Left renal pelvis (tissue), 4 donors: ENCODE data around the gene CEP41. TPM values are rescaled to one million over a fixed set of nuclear protein-coding genes. Genes with fewer than 3 reads are reported as not detected.
"Not testable (repeated sequence)": the region's sequence is repeated elsewhere in the genome, so short reads cannot be mapped to it uniquely, and the experiment has no call there.

ENCODE experiments used
- DNase-seq, 4 donors: peaks; one replicate each; pipeline ENCODE4 v3.0.0-alpha.2; 2013; ENCODE audit warnings: low read depth in 4 of 4, low spot score in 3 of 4
- polyA plus RNA-seq, 4 donors: library from polyadenylated mRNA; unstranded; fragments of 120-200 nt; gene quantifications; one replicate each; pipeline ENCODE4 v1.2.1, GENCODE V29; 2013; ENCODE audit not compliant: insufficient read length in 4 of 4

Gene CEP41
- polyA plus RNA-seq, 4 donors: 22.6 to 34.8 (median 28.3) TPM

DNA sequence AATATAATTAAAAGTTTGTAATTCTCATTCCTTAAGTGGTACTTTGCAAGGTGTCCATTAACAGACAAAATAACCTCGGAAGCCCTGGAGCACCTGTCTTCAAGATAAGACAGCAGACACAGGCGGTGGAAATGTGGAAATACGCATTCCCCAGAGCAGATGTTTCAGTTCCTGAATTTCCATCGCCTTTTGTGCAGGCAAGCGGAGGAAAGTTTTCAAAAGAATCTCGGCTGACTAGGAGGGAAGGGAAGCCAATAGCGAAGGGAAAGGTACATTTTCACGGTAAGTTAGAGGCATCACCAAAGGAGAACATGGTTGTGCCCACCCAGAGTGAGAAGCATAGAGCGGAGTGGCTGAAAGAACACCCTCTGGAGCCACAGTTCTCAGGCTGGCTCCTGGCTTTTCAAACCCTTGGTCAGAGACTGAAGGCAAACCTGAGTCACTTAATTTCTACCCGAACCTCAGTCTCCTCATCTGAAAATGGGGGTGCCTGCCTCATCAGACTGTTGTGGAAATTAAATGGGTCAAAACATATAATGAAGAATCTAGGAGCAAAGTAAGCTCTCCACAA lies 46.9 kb downstream of the CEP41 start:
- no peak for DNase-seq

DNA sequence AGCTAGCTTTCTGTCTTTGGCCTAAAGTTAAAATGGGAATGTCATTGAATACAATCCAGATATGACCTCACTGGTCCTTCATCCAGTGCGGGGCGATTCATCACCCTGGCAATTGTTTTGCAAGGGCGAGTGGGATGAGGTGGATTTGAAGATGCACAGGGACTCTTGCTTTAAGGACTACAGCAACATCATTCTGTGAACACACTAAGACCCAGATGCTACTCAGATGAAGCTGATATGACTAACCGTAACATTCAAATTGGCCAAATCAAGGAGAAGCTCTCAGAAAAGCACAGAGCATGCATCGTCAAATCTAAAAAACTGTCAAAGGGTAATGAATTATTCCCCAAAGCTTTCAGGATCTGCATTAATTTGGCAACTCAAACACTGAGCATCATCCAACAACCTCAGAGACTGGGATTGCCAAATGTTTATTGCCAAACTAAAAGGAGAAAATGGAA lies 47.7 kb downstream of the CEP41 start:
- DNase-seq: no peak

DNA sequence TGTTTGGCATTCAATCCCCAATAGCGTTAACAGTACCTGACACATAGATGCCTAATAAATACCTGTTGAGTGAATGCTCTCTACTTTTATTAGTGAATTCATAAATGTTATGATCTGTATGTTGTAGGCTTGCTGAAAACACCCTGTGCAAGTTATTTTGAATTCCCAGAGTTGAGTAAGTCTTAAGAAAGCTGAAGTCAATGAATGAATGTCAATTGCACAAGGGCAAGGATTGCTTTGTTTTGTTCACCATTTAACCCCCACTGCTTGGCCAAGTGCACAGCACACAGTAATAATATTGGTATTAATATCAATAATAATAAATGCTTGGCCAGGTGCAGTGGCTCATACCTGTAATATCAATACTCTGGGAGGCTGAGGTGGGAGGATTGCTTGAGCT lies 50.3 kb downstream of the CEP41 start:
- DNase-seq: no peak

DNA sequence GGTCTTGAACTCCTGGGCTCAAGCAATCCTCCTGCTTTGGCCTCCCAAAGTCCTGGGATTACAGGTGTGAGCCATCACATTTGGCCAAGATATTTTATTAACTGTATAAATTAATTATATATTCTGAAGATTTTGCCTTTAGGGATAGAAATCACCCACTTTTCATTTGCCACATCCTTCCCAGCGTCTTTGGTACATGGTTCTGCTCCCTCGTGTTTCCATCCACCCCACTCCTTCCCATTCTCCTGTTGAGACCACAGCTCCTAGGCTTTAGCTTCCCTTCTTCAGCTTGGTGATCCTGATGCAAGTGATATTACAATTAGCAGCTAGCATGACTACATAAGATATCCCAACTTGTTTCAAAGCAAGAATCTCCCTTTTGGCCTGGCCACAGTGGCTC lies 52.1 kb downstream of the CEP41 start:
- no peak for DNase-seq

DNA sequence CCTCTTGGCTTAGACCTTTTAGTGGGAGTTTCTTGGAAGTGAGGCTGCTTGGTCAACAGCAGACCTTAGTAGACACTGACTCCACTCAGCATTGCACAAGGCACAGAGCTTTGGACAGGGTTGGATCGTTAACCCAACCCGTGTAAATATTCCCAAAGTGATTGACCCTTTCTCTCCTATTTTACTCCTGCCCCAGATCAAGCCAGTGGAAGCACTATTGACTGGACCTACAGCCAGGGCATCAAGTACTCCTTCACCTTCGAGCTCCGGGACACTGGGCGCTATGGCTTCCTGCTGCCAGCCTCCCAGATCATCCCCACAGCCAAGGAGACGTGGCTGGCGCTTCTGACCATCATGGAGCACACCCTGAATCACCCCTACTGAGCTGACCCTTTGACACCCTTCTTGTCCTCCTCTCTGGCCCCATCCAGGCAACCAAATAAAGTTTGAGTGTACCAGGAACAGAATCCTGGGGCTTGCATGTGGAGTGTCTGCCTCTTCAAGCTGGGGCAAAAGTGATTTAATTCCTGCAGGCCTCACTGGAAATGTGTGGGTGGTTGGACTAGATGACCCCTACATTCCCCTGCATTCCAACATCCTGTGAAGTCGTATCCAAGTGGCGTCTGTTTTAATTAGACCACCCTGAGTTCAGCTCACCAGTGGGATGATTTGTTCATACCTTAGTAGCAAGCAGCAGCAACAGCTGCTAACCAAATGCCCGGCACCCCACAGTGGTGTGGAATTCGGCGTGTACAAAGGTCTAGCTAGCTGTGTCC lies 53.0 kb downstream of the CEP41 start:
- no peak for DNase-seq

DNA sequence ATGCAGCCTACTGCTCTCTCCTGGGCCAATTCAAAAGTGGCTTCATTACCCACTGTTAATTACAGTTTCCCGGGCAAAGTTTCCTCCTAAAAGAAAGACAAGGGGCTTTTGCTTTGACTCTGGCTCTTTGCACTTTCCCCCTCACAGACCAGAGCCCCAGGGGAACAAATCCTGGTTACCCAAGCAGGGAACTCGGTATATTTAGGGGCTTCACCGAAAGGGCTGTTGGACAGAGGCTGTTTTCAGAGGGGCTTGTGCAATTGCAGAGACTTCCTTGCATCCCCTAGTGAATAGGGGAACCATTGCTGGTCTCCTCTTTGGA lies 53.5 kb downstream of the CEP41 start:
- DNase-seq: no peak

DNA sequence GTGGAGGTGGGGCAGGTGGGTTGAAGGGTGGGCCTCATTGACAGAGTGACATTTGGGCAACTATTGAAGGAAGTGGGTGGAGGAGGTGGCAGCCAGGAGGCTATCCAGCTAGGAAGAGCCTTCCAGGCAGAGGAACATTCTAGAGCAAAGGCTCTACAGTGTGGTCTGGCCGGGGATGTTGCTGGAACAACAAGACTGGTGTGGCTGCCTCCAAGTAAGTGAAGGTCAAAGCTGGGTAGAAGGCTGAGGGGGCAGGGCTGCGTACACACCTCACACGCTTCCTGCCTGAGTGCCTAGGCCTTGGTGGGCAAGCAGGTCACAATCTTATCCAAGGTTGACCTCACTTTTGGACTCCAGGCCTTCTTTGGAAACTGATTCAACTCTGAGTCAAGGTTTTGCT lies 53.9 kb downstream of the CEP41 start:
- DNase-seq: no peak

DNA sequence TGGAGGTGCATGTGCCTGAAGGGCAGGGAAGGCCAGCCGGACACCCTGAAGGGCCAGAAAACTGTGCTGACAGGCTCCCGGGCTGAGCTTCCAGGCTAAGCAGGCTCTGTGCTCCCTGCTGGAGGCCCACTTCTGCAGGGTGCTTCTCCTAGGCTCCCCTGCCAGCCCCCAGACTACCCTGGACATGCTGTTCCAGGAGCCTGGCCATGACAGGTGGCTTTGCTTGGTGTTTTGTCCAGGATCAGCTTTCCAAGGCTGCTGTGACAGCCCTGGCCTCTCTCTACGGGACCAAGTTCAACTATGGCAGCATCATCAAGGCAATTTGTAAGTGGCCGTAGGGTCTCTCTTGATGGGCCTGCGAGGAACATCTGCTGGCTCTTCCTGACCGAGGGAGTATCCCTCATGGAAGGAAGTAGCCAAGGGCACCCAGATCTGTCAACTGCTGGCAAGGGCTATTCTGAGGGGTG lies 55.2 kb downstream of the CEP41 start:
- no peak for DNase-seq

DNA sequence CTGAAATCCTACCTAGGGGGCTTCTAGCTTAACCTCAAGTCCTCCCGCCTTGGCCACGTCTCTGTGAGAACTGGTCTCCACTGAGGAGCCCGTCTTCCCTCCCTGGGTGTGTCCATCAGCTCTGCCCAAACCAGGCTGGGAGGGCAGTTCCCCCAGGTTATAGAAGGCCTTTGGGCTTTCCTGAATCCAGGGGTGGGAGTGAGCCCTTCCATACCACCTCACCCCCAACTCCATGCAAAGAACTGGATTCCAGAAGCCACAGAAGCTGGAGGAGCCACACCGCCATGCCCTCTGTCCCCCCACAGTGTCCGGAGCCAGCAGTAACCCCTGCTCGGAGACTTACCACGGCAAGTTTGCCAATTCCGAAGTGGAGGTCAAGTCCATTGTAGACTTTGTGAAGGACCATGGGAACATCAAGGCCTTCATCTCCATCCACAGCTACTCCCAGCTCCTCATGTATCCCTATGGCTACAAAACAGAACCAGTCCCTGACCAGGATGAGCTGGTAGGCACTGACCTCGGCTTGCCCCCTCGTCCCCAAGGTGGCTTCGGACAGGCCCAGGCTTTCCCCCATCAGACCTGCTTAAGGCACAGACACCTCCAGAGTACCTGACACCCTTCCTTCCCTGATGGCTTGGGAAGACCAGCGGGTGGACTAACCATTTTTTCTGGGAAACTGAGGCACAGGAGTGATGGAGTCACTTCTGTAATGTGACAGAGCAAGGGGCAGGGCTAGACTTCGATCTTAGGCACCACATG lies 55.8 kb downstream of the CEP41 start:
- no peak for DNase-seq

DNA sequence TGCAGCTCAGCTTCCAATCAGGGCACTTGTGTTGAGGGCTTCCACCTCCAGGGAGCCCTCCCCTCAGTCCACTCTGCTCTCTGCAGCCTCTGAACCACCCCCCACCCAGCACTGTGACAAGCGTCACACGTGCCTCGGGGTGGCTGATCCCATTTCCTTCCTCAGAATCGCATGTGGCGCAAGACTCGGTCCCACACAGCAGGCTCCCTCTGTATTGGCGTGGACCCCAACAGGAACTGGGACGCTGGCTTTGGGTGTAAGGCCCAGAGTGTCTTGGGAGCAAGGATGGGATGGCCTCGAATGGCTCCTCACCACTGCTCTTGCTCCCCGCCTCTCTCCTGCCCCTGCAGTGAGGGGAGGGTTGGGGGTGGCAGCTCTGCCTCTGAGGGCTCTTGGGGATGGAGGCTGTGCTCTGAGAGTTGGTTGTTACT lies 56.4 kb downstream of the CEP41 start:
- DNase-seq: no peak

DNA sequence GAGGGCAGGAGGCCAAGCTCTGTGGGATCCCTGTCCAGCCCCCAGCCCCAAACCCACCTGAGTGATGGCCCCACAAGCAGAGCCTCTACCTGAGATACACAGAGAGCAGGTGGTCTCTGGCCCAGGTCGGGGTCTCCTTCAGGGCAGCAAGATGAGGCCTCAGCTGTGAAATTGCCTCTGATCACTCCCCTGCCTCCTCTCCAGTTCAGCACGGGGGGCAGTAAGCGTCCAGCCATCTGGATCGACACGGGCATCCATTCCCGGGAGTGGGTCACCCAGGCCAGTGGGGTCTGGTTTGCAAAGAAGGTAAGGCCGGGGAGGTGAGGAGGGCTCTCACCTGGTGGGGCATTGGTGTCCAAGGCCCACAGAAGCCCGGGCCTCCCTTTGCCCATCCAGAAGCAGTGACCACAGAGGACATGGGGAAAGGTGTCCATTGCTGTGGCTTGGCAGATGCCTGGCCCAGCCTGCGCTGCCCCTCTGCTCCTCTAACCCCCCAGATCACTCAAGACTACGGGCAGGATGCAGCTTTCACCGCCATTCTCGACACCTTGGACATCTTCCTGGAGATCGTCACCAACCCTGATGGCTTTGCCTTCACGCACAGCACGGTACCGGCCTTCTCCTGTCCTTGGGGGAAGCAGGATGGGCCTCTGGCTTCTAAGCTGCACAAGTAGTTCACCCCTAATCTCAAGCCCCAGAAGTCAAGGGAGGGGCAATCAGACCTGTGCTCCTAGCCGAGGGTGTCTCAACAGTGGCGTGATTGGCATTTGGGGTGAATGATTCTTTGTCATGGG lies 57.4 kb downstream of the CEP41 start:
- no peak for DNase-seq

DNA sequence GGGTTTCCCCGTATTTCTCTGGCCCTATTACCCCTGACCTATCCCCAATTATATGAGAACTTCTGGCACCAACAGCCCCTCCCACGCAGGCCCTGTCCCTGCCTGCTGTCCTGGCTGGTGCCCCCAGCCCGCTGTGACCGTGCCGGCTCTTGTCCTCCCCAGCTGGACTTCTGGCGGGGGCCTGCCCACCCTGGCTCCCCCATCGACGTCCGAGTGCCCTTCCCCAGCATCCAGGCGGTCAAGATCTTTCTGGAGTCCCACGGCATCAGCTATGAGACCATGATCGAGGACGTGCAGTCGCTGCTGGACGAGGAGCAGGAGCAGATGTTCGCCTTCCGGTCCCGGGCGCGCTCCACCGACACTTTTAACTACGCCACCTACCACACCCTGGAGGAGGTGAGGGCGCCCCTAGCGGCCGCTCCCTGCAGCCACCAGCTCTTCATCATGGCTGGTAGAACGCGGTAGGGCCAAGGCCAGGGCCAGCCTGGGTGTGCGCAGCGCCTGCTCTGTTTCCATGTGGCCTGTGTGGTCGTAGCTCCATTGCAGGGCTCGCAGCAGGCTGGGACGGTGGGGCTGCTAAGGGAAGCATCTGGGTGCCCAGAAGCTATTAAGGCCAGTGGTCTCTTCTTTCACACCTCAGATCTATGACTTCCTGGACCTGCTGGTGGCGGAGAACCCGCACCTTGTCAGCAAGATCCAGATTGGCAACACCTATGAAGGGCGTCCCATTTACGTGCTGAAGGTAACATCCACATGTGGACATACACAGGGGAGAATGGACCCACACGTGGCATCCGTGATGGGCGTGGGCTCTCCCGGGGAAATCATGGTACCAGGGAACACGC lies 59.1 kb downstream of the CEP41 start:
- DNase-seq: no peak

DNA sequence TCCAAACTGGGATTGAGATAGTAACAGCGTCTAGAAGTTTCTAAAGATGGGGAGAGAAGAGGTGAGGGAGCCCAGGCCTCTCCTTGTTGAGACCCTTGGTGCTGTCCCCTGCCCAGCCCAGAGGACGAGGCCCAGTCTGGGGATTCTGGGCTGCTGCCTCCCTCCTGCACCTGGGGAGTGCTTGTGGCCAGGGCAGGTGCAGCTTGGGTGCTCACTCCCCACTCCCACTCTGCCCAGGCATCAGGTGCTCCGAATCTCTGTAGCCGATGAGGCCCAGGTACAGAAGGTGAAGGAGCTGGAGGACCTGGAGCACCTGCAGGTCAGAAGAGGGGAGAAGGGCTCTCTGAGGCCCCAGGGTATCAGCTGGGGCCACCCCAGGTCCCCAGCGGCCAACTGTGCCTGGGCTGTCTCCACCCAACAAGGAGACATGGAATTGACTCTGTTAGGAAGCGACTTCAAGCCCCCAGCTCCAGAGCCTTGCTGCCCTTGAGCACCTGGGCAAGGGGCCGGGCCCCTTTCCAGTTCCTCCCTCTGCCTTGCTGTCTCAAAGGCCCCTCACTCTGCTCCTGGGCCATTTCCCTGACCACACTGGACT lies 59.9 kb downstream of the CEP41 start:
- DNase-seq: no peak

DNA sequence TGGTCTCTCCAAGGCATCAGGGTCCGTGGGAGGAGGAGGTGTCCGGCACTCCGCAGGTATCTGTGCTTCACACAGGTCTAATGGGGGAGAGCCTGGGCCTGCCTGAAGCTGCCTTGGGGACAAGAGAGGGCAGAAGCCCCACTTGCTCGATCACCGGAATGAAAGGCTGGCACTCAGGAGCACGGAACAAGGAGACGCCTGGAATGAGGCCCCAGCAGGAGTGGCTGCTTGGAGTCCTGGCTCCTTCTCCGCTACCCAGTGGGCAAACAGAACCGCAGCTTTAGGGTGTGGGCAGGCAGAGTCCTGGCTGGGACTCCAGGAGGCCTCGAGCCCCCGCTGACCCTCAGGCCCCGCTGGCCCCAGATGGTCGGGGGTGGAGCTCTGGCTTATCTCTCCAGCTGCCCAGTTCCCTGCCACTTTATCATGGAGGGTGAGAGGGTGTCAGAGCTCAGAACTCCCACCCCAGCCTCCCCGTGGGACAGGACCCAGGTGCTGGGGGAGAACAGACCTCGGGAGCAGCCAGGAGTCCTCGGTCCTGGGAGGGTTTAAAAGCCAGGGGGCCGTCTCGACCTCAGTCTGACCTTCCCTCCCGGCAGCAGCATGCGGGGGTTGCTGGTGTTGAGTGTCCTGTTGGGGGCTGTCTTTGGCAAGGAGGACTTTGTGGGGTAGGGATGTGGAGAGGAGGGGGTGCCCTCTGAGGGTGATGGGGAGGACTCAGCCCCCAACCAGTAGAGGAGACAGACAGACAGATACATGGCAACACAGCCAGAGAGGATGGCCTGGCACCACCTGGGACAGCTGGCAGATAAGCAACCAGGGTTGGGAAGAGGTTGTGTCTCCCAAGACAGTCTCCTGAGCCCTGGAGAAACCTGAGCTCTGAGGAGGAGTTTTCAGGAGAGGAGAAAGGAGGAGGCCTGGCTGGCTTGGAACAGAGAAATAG lies 60.6 kb downstream of the CEP41 start, which contains the start of gene CPA1:
Gene CPA1 (plus strand): TSS at position 574 of the 940 bp plus-strand sequence. CDS start 27 bp downstream, at position 601.
- no peak for DNase-seq

DNA sequence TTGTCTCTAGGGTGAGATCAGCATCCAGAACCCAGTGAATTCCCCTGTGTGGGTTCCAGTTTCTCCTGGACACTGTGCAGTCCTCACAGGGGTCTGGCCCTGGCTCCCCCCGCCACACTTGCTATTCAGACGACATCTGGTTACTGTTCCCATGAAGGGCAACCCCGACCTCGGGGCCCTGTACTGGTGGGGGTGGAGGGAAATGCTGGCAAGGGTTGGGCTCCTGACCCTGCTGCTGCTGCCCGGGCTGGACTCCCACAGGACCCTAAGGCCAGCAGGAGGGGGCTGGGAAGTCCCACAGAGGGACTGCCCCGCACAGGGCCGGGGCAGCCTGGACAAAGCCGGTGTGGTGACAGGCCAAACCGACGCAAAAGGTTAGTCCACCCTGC lies 61.3 kb downstream of the CEP41 start:
- DNase-seq: no peak

DNA sequence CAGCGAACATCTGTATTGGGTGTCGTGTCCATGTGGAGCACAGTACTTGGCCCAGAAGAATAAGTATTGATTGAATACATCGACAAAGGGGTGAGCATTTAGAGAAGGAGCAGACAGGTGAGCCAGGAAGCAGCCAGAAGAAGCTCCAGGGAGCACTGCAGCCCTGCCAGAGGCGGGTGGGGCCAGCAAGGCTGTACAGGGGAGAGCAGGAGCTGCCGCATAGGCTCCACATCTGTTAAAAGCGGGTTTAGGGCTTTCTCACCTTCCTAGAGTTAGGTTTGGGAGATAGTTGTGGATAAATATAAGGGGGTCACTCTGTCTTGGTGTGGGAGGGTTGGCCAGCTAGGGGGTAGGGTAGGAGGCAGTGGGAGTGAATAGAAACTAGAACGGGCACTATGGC lies 61.8 kb downstream of the CEP41 start:
- no peak for DNase-seq

DNA sequence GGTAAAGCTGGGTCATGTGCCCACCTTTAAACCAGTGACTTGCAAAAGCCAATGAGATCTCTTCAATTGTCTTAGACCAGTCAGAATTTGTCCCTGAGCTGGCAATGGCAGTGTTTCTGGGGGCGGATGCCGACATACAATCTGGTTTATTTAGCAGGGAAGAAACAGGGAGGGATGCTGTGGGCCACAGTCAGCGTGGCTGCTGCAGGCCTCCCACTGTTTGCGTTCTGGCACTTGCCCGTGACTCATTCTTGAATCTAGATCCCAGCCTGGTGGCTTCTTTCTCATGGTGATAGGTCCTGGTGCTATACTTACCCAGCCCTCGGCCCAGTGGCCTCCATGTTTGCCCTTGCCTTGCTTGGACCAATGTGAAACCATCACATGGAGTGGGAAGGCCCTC lies 63.6 kb downstream of the CEP41 start:
- no peak for DNase-seq

DNA sequence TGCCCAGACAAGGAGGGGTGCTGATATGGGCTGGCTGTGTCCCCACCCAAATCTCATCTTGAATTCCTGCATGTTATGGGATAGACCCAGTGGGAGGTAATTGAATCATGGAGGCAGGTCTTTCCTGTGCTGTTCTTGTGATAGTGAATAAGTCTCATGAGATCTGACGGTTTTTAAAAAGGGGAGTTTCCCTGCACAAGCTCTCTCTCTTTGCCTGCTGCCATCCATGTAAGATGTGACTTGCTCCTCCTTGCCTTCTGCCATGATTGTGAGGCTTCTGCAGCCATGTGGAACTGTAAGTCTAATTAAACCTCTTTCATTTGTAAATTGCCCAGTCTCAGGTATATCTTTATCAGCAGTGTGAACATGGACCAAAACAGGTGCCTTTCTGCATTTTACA lies 64.4 kb downstream of the CEP41 start:
- not testable (repeated sequence) for DNase-seq
